ENCODE data around the gene TTLL10.

TTLL10 gene

DNA sequence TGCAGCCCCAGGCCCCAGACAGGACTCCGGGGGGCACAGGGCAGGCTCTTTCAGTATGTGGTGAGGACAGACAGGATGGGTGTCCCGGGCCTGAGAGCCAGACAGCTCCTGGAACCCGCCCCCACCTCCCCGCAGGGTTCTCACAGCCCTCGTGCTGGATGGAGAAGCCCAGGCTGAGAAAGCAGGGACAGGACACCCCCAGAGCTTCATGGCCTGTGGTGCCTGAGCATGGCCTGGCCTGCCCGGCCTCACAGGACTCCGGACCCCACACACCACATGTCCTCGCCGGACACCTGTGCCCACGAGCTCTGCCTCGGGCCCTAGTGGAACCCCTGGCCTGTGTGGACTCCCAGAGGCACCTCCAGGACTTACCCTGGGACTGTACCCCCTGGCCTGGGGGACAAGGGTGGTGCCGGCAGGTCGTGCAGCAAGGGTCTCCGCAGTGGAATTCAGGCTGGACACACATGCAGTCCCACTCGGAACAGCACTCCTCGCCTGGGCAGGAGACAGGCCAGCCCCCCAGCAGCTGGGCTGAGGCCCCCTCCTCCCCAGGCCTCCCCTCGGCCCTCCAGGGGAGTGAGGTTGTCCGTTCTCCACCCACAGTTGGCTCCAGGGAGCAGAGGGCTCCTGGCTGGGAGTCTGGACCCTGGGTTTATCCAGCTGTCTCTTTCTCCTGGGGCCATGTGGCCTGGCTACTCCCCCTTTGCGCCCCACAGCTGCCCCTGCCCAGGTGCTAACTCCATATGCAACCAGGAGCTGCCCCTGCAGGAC is 31.5 kb downstream of the TTLL10 start:
- no peak for DNase-seq (ENCODE audit: low read depth in 3 of 3, low spot score in 1 of 3)

GRCh38 chr1:1205769-1206375 is 32.2 kb downstream of the TTLL10 start:
- DNase-seq (ENCODE audit: low read depth in 3 of 3, low spot score in 1 of 3): no peak

GRCh38 chr1:1206376-1206965 is 32.8 kb downstream of the TTLL10 start, which contains the start of gene TNFRSF18:
TNFRSF18 (minus strand) TSS chr1:1206592; CDS start chr1:1206571, 21 bp downstream.
- DNase-seq (ENCODE audit: low read depth in 3 of 3, low spot score in 1 of 3): no peak

DNA sequence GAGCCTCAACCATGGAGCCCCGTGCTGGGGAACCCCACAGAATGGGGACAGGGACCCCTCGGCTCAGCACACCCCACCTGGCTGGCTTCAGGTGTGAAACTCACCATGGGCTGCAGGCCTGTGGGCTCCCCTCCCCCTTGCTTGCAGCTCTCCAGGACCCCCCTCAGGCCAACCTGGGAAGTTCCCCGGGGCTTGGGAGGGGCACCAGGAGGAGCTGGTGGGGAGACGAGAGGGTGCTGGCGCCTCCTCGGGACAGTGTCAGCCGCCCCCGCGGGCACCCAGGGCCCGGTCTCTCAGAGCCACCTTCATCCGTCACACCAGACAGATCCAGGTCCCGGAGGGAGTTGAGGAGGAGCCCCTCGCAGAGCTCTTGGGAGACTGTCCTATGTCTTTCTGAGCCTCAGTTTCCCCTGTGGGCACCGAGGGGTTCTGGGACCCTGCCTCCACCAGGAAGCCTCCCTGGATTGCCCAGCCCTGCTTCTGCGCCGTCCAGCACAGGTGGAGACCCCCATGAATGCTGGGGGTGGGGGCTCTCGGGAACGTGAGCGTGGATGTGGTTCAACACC is 33.4 kb downstream of the TTLL10 start:
- no peak for DNase-seq (ENCODE audit: low read depth in 3 of 3, low spot score in 1 of 3)

DNA sequence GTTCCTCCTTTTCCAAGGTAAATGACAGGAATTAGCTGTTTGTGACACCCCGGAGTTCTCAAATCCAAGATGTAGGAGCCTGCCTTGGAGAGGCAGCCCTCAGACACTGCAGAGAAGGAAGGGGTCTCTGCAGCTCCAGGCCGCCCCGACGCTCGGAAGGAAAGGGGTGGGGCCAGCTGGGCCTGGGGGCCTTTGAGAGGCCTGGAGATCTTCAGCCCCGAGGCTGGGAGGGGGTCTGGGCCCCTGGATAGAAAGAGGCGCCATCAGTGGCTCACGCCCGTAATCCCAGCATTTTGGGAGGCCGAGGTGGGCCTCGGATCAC is 33.9 kb downstream of the TTLL10 start:
- no peak for DNase-seq (ENCODE audit: low read depth in 3 of 3, low spot score in 1 of 3)

- DNase-seq (ENCODE audit: low read depth in 3 of 3, low spot score in 1 of 3): no peak
These were observed 35.2 kb downstream of the TTLL10 start for GRCh38 chr1:1208713-1209433.

DNA sequence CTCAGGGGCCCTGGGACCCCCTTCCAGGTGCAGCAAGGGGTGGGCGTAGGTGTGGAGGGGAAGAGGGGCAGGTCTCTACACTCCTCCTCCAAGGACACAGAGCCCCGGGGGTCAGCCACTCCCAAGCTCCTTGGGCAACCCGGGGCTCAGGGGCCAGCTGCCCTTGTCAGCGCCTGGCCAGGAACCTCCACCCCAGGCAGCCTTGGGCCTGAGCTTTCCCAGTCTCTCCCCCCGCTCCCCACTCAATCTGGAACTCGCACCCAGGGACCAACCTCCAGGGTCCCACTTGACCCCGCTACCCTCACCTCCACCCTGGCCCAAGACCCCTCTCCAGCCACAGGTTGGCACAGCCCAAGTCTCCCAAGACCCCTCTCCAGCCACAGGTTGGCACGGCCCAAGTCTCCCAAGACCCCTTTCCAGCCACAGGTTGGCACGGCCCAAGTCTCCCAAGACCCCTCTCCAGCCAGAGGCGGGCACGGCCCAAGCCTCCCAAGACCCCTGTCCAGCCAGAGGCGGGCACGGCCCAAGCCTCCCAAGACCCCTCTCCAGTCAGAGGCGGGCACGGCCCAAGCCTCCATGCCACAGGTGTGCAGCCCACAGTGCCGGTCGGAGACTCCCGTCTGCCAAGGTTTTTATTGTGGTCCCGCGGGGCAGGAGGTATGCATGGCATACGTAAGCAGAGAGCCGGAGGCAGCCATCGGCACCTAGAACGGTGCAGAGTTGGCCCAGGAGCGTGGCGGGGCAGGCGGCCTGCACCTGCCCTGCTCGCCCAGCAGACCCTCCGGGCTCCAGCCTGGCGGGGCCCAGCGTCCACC is 37.3 kb downstream of the TTLL10 start:
- DNase-seq (ENCODE audit: low read depth in 3 of 3, low spot score in 1 of 3): no peak

DNA sequence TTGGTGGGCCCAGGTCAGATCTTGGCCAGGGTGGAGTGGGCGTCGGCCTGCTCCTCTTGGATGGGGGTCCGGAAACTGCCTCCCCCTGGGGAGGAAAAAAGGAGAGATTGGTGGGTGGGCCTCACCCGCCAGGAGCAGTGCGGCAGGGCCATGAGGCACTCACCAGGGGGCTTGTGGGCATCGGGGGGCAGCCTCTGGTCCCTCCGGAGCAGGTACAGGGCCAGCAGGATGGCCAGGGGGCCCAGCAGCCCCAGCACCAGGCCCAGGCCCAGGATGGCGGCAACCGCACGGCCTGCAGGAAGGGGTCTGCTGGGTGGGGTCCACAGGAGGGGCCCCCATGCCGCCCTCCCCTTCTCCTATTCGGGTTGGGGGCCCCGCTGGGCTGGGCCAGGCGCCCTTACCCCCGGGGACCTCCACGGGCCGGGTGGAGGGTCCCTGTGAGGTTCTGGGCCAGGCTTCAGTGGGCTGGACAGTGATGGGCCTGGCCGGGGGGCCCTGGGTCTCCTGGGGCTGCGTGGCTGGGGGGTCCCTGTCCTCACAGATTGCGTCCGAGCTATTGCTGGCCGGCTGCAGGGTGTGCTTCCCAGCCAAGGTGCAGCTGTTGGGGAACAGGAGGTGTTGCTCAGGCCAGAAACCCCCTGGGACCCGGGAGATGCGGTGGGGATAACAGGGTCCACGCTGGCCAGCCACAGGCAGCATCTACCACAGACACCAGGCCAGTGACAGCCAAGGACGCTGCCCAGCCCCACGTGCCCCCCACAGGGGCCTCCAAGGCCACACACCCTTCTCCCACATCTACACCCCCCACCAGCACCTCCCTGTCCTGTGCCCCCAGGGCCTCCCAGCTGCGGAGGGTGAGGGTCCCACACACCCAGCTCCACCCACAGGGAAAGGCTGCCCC is 38.1 kb downstream of the TTLL10 start:
- DNase-seq (ENCODE audit: low read depth in 3 of 3, low spot score in 1 of 3): no peak

DNA sequence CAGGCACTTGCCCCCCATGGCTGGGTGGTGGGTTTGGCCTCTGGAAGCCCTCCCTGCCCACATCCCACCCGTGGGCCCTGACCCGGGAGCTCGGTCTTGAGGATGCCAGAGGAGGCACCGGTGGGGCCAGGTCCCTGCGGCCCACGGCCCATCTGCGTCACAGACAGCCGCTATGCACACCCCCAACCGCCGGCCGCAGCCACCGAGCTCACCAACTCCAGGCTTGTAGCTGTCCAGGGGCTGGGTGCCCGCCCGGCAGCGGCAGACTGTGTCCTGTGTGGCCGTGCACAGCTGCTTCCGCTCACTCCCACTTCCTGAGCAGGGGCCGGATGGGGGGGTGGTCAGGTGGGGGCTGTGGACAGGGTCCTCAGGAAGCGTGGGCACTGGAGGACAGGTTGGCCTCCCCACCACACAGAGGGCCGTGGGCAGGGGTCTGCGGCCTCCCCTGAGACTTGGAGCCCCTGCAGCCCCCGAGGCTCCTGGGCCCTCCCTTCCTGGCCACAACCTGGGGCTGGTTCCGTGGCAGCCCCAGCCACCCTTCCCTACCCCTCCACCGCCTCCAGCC is 39.2 kb downstream of the TTLL10 start:
- DNase-seq (ENCODE audit: low read depth in 3 of 3, low spot score in 1 of 3): no peak

GRCh38 chr1:1213345-1214265 is 39.9 kb downstream of the TTLL10 start, which contains the start of gene TNFRSF4:
TNFRSF4 (minus strand) TSS chr1:1214153; CDS start chr1:1214127, 26 bp downstream.
- no peak for DNase-seq (ENCODE audit: low read depth in 3 of 3, low spot score in 1 of 3)

GRCh38 chr1:1215080-1215676 is 41.5 kb downstream of the TTLL10 start:
- no peak for DNase-seq (ENCODE audit: low read depth in 3 of 3, low spot score in 1 of 3)

GRCh38 chr1:1215881-1216605 is 42.4 kb downstream of the TTLL10 start:
- no peak for DNase-seq (ENCODE audit: low read depth in 3 of 3, low spot score in 1 of 3)

GRCh38 chr1:1216770-1217620 is 43.3 kb downstream of the TTLL10 start:
- DNase-seq (ENCODE audit: low read depth in 3 of 3, low spot score in 1 of 3): no peak

- DNase-seq (ENCODE audit: low read depth in 3 of 3, low spot score in 1 of 3): no peak
These were observed 44.2 kb downstream of the TTLL10 start for GRCh38 chr1:1217621-1218523.

- DNase-seq (ENCODE audit: low read depth in 3 of 3, low spot score in 1 of 3): no peak
These were observed 45.0 kb downstream of the TTLL10 start for GRCh38 chr1:1218524-1219200.
